Measurements from ENCODE around the gene PDE6B. TPM values are rescaled to one million over a fixed set of nuclear protein-coding genes. Genes with fewer than 3 reads are reported as not detected.

Gene PDE6B
- total RNA-seq, 1 donor from 2014 or later = 2.3 TPM

GRCh38 chr4:625631-626161, 323 bp downstream of the PDE6B start:
- H3K27ac Mint-ChIP-seq (ENCODE audit: unreplicated experiment) = no peak overlapping the region
- H3K36me3 Mint-ChIP-seq (ENCODE audit: low read depth) = no peaks in the 10 kb centered on the region
- H3K9me3 Mint-ChIP-seq (ENCODE audit: low read depth) = no peaks in the 10 kb centered on the region
- peak; percentile 84 for DNase-seq (ENCODE audit: low spot score)
- H3K27me3 Mint-ChIP-seq (ENCODE audit: low read depth) = peaks cover 15% of the 10 kb centered on the region
- no peak for TF ChIP-seq CTCF (IDR thresholded peaks at IDR 0.05)
- no peak overlapping the region for H3K4me3 Mint-ChIP-seq (ENCODE audit: unreplicated experiment)
- H3K4me1 Mint-ChIP-seq (ENCODE audit: low read depth) = no peaks in the 10 kb centered on the region

GRCh38 chr4:626201-627091, 1.1 kb downstream of the PDE6B start:
- H3K36me3 Mint-ChIP-seq (ENCODE audit: low read depth) = no peaks in the 10 kb centered on the region
- peaks cover 17% of the 10 kb centered on the region for H3K27me3 Mint-ChIP-seq (ENCODE audit: low read depth)
- no peak for TF ChIP-seq CTCF (IDR thresholded peaks at IDR 0.05)
- H3K9me3 Mint-ChIP-seq (ENCODE audit: low read depth) = no peaks in the 10 kb centered on the region
- no peaks in the 10 kb centered on the region for H3K4me1 Mint-ChIP-seq (ENCODE audit: low read depth)
- H3K27ac Mint-ChIP-seq (ENCODE audit: unreplicated experiment) = no peak overlapping the region
- peak; percentile 77 for DNase-seq (ENCODE audit: low spot score)
- H3K4me3 Mint-ChIP-seq (ENCODE audit: unreplicated experiment) = no peak overlapping the region

- peak; percentile 62 for DNase-seq (ENCODE audit: low spot score)
- peaks cover 15% of the 10 kb centered on the region for H3K27me3 Mint-ChIP-seq (ENCODE audit: low read depth)
- peaks cover 5% of the 10 kb centered on the region for H3K9me3 Mint-ChIP-seq (ENCODE audit: low read depth)
- H3K36me3 Mint-ChIP-seq (ENCODE audit: low read depth) = no peaks in the 10 kb centered on the region
- H3K4me1 Mint-ChIP-seq (ENCODE audit: low read depth) = no peaks in the 10 kb centered on the region
- no peak for TF ChIP-seq CTCF (IDR thresholded peaks at IDR 0.05)
- no peak overlapping the region for H3K27ac Mint-ChIP-seq (ENCODE audit: unreplicated experiment)
- H3K4me3 Mint-ChIP-seq (ENCODE audit: unreplicated experiment) = no peak overlapping the region
These were observed 2.2 kb downstream of the PDE6B start for GRCh38 chr4:627347-628125.

- no peak overlapping the region for H3K4me3 Mint-ChIP-seq (ENCODE audit: unreplicated experiment)
- H3K27ac Mint-ChIP-seq (ENCODE audit: unreplicated experiment) = no peak overlapping the region
- H3K4me1 Mint-ChIP-seq (ENCODE audit: low read depth) = no peaks in the 10 kb centered on the region
- peaks cover 9% of the 10 kb centered on the region for H3K9me3 Mint-ChIP-seq (ENCODE audit: low read depth)
- peaks cover 15% of the 10 kb centered on the region for H3K27me3 Mint-ChIP-seq (ENCODE audit: low read depth)
- no peaks in the 10 kb centered on the region for H3K36me3 Mint-ChIP-seq (ENCODE audit: low read depth)
- DNase-seq (ENCODE audit: low spot score) = peak; percentile 86
- no peak for TF ChIP-seq CTCF (IDR thresholded peaks at IDR 0.05)
These were observed 3.0 kb downstream of the PDE6B start for GRCh38 chr4:628311-628741.
